Chondrocyte (in vitro differentiated cells): ENCODE measurements around the gene ANKFN1. TPM values are rescaled to one million over a fixed set of nuclear protein-coding genes. Genes with fewer than 3 reads are reported as not detected.

Source experiments
- DNase-seq: peaks from one replicate; pipeline ENCODE4 v3.0.0; 2021; ENCODE audit warnings: mixed read lengths, low spot score
- H3K27ac Mint-ChIP-seq: one replicate; pipeline ENCODE4 v1.8.0; 2021; ENCODE audit warnings: mild to moderate bottlenecking, moderate library complexity, mixed read lengths; ENCODE audit not compliant: unreplicated experiment
- H3K27me3 Mint-ChIP-seq: 2 replicates; pipeline ENCODE4 v1.8.0; 2021; ENCODE audit warnings: low read depth, mixed read lengths
- H3K36me3 Mint-ChIP-seq: 2 replicates; pipeline ENCODE4 v1.8.0; 2021; ENCODE audit warnings: low read depth, mixed read lengths
- H3K4me1 Mint-ChIP-seq: 2 replicates; pipeline ENCODE4 v1.8.0; 2021; ENCODE audit warnings: low read depth, mild to moderate bottlenecking, mixed read lengths
- H3K4me3 Mint-ChIP-seq: one replicate; pipeline ENCODE4 v1.8.0; 2021; ENCODE audit warnings: mild to moderate bottlenecking, moderate library complexity, mixed read lengths; ENCODE audit not compliant: unreplicated experiment
- H3K9me3 Mint-ChIP-seq: 2 replicates; pipeline ENCODE4 v1.8.0; 2021; ENCODE audit warnings: low read depth, mixed read lengths
- CTCF ChIP-seq: fragments of 200-600 bp; sonication (generic); IDR thresholded peaks from 2 replicates; pipeline ENCODE4 v1.5.0; 2021; ENCODE audit warnings: antibody characterized with exemption, mild to moderate bottlenecking, moderate library complexity
- total RNA-seq: library from RNA; stranded (reverse); gene quantifications from 3 replicates; pipeline ENCODE4 v1.2.1, GENCODE V29; 2021

ANKFN1 gene
- total RNA-seq, 1 donor from 2014 or later, result not detected

- Mint-ChIP-seq H3K27ac (no peak overlapping the region), H3K9me3 (no peaks in the 10 kb centered on the region), H3K4me3 (no peak overlapping the region), H3K27me3 (peaks cover 2% of the 10 kb centered on the region), H3K36me3 (no peaks in the 10 kb centered on the region), H3K4me1 (peaks cover 4% of the 10 kb centered on the region)
- no peak for TF ChIP-seq CTCF
- DNase-seq, result no peak
Measured at GRCh38 chr17:56158344-56158743, 5.1 kb downstream of the ANKFN1 start.

- H3K9me3 Mint-ChIP-seq, result no peaks in the 10 kb centered on the region
- no peak for DNase-seq
- no peak overlapping the region for H3K4me3 Mint-ChIP-seq
- no peaks in the 10 kb centered on the region for H3K36me3 Mint-ChIP-seq
- H3K27me3 Mint-ChIP-seq, result no peaks in the 10 kb centered on the region
- H3K4me1 Mint-ChIP-seq, result peaks cover 5% of the 10 kb centered on the region
- no peak for TF ChIP-seq CTCF
- no peak overlapping the region for H3K27ac Mint-ChIP-seq
Measured at GRCh38 chr17:56158915-56159825, 5.9 kb downstream of the ANKFN1 start.

- no peak for DNase-seq
- Mint-ChIP-seq H3K4me1 (peaks cover 5% of the 10 kb centered on the region), H3K36me3 (no peaks in the 10 kb centered on the region), H3K4me3 (no peak overlapping the region), H3K27me3 (no peaks in the 10 kb centered on the region), H3K9me3 (no peaks in the 10 kb centered on the region), H3K27ac (no peak overlapping the region)
- TF ChIP-seq CTCF, result no peak
Measured at GRCh38 chr17:56159826-56160380, 6.6 kb downstream of the ANKFN1 start.

GRCh38 chr17:56160422-56160821, 7.1 kb downstream of the ANKFN1 start:
- no peak overlapping the region for H3K27ac Mint-ChIP-seq
- no peak for DNase-seq
- H3K27me3 Mint-ChIP-seq, result no peaks in the 10 kb centered on the region
- no peaks in the 10 kb centered on the region for H3K9me3 Mint-ChIP-seq
- no peak overlapping the region for H3K4me3 Mint-ChIP-seq
- no peak for TF ChIP-seq CTCF
- peaks cover 5% of the 10 kb centered on the region for H3K4me1 Mint-ChIP-seq
- no peaks in the 10 kb centered on the region for H3K36me3 Mint-ChIP-seq

- TF ChIP-seq CTCF, result no peak
- Mint-ChIP-seq H3K27me3 (peaks cover 3% of the 10 kb centered on the region), H3K4me1 (peaks cover 5% of the 10 kb centered on the region), H3K27ac (no peak overlapping the region), H3K9me3 (no peaks in the 10 kb centered on the region), H3K4me3 (no peak overlapping the region), H3K36me3 (no peaks in the 10 kb centered on the region)
- no peak for DNase-seq
Measured at GRCh38 chr17:56165072-56165641, 11.9 kb downstream of the ANKFN1 start.
